ENCODE data around the gene DYNLT3. TPM values are rescaled to one million over a fixed set of nuclear protein-coding genes. Genes with fewer than 3 reads are reported as not detected.
A peak's percentile ranks its signal among the peaks of the same experiment; 100 is the strongest.

The DYNLT3 gene
- total RNA-seq (10 to 100 TPM; 18.0 to 27.6 (median 21.0) TPM), polyA plus RNA-seq (10 to 100 TPM; 10.2 to 22.6 TPM)
- long read RNA-seq, donor 1, transcript DYNLT3-201 (5 exons, 2,217 nt): major isoform, 24 of 24 reads
- long read RNA-seq, donor 1, partial matches to known transcripts: 0 of 24 reads
- long read RNA-seq, donor 1, other reads (novel, unspliced or antisense): 0 of 24 reads
- long read RNA-seq, donor 2, transcript DYNLT3-201 (5 exons, 2,217 nt): major isoform, 37 of 39 reads
- long read RNA-seq, donor 2, partial matches to known transcripts: 0 of 39 reads
- long read RNA-seq, donor 2, other reads (novel, unspliced or antisense): 2 of 39 reads
- long read RNA-seq, donor 3, transcript DYNLT3-201 (5 exons, 2,217 nt): major isoform, 80 of 85 reads
- long read RNA-seq, donor 3, partial matches to known transcripts: 4 of 85 reads
- long read RNA-seq, donor 3, other reads (novel, unspliced or antisense): 1 of 85 reads

GRCh38 chrX:37846934-37847732 is at the start of gene DYNLT3:
DYNLT3 (minus strand) TSS chrX:37847571; CDS start chrX:37847510, 61 bp downstream.
- no peak for TF ChIP-seq CTCF (IDR thresholded peaks at IDR 0.05)
- no peaks in the 10 kb centered on the region for H3K36me3 ChIP-seq
- WGBS, 2 donors: 0% methylated on average over 29 to 61 of the region's 67 CpGs
- H3K27ac ChIP-seq: peak within 1 kb of the TSS; percentile 61 to 92 (median 86)
- H3K9me3 ChIP-seq: no peaks in the 10 kb centered on the region
- intact Hi-C loops (cut with DNase I): no loop called here
- peak within 1 kb of the TSS; percentile 67 to 86 (median 78) for H3K4me3 ChIP-seq
- ATAC-seq (peak; percentile 97 to 100 (median 99)), DNase-seq (peak; percentile 79 to 82)
- H3K4me1 ChIP-seq: peaks cover 0 to 19% (median 0%) of the 10 kb centered on the region in 9 donors
- peaks cover 0 to 16% (median 0%) of the 10 kb centered on the region in 7 donors for H3K27me3 ChIP-seq

GRCh38 chrX:37896511-37896890 is 49.1 kb upstream of the DYNLT3 start:
- DNase-seq: no peak
- TF ChIP-seq CTCF (IDR thresholded peaks at IDR 0.05): no peak
- ATAC-seq: no peak
- H3K27me3 ChIP-seq: peaks cover 0 to 32% (median 0%) of the 10 kb centered on the region in 7 donors
- H3K36me3 ChIP-seq: no peaks in the 10 kb centered on the region
- H3K9me3 ChIP-seq: no peaks in the 10 kb centered on the region
- intact Hi-C loops (cut with DNase I): no loop called here
- 42 to 75% methylated on average over 1 of the region's 1 CpG for WGBS, 2 donors
- H3K4me3 ChIP-seq: no peak overlapping the region
- no peak overlapping the region for H3K27ac ChIP-seq
- no peaks in the 10 kb centered on the region for H3K4me1 ChIP-seq

- DNase-seq: no peak
- ATAC-seq: no peak
- H3K36me3 ChIP-seq: no peaks in the 10 kb centered on the region
- no peak for TF ChIP-seq CTCF (IDR thresholded peaks at IDR 0.05)
- H3K4me1 ChIP-seq: no peaks in the 10 kb centered on the region
- H3K27ac ChIP-seq: no peak overlapping the region
- no peak overlapping the region for H3K4me3 ChIP-seq
- intact Hi-C loops (cut with DNase I): no loop called here
- H3K9me3 ChIP-seq: no peaks in the 10 kb centered on the region
- peaks cover 0 to 28% (median 0%) of the 10 kb centered on the region in 7 donors for H3K27me3 ChIP-seq
These were observed 48.6 kb upstream of the DYNLT3 start for GRCh38 chrX:37895795-37896510.

- Histone ChIP-seq H3K4me1 (no peaks in the 10 kb centered on the region), H3K27ac (no peak overlapping the region), H3K9me3 (no peaks in the 10 kb centered on the region), H3K4me3 (no peak overlapping the region), H3K36me3 (no peaks in the 10 kb centered on the region), H3K27me3 (peaks cover 0 to 21% (median 0%) of the 10 kb centered on the region in 7 donors)
- 51 to 78% methylated on average over 3 of the region's 3 CpGs for WGBS, 2 donors
- intact Hi-C loops (cut with DNase I): no loop called here
- TF ChIP-seq CTCF (IDR thresholded peaks at IDR 0.05): no peak
- DNase-seq (no peak), ATAC-seq (no peak)
These were observed 47.4 kb upstream of the DYNLT3 start for GRCh38 chrX:37894725-37895124.

Data from heart right ventricle (tissue), 16 donors.